KG1 (cell line): Measurements from ENCODE around the gene RASAL1.
A peak's percentile ranks its signal among the peaks of the same experiment; 100 is the strongest.

Experiments used
- DNase-seq: peaks from one replicate; lab custom pipeline; 2025; lab: John Stamatoyannopoulos, UW

RASAL1 gene

GRCh38 chr12:113135178-113136127 lies at the start of gene RASAL1:
RASAL1 (minus strand) TSS chr12:113135761; CDS start chr12:113135462, 299 bp downstream.
- DNase-seq, result no peak

- DNase-seq, result peak; percentile 74
Observed at GRCh38 chr12:113184900-113185179, 49.3 kb upstream of the RASAL1 start.

- no peak for DNase-seq
Observed at GRCh38 chr12:113184098-113184899, 48.7 kb upstream of the RASAL1 start.

GRCh38 chr12:113183030-113183589 lies 47.5 kb upstream of the RASAL1 start:
- no peak for DNase-seq

- no peak for DNase-seq
Observed at GRCh38 chr12:113181975-113182374, 46.4 kb upstream of the RASAL1 start.

- no peak for DNase-seq
Observed at GRCh38 chr12:113180333-113180732, 44.8 kb upstream of the RASAL1 start.

GRCh38 chr12:113179023-113179422 lies 43.5 kb upstream of the RASAL1 start:
- DNase-seq, result no peak

- DNase-seq, result peak; percentile 8
Observed at GRCh38 chr12:113174461-113175384, 39.2 kb upstream of the RASAL1 start.

GRCh38 chr12:113173081-113173698 lies 37.6 kb upstream of the RASAL1 start:
- DNase-seq, result no peak

GRCh38 chr12:113172185-113172584 lies 36.6 kb upstream of the RASAL1 start:
- DNase-seq, result no peak

GRCh38 chr12:113171543-113171942 lies 36.0 kb upstream of the RASAL1 start:
- DNase-seq, result no peak

GRCh38 chr12:113170926-113171325 lies 35.4 kb upstream of the RASAL1 start:
- no peak for DNase-seq

GRCh38 chr12:113170457-113170856 lies 34.9 kb upstream of the RASAL1 start:
- DNase-seq, result no peak

- no peak for DNase-seq
Observed at GRCh38 chr12:113169697-113170096, 34.1 kb upstream of the RASAL1 start.

GRCh38 chr12:113167868-113168267 lies 32.3 kb upstream of the RASAL1 start:
- no peak for DNase-seq

GRCh38 chr12:113165521-113166450 lies 30.2 kb upstream of the RASAL1 start:
- no peak for DNase-seq

GRCh38 chr12:113164014-113164413 lies 28.5 kb upstream of the RASAL1 start:
- DNase-seq, result no peak

GRCh38 chr12:113163030-113163360 lies 27.4 kb upstream of the RASAL1 start:
- DNase-seq, result no peak

GRCh38 chr12:113162102-113163029 lies 26.8 kb upstream of the RASAL1 start:
- DNase-seq, result no peak
